CD4-positive, alpha-beta memory T cell (primary cell): ENCODE data around the gene TMEM86B. TPM values are rescaled to one million over a fixed set of nuclear protein-coding genes. Genes with fewer than 3 reads are reported as not detected.
"Not testable (repeated sequence)": the region's sequence is repeated elsewhere in the genome, so short reads cannot be mapped to it uniquely, and the experiment has no call there.

Experiments used
- CTCF ChIA-PET: fragments of 350-600 bp; sonication (Branson Sonifier 250); formaldehyde crosslinking; loops from one replicate; lab custom pipeline; 2021; ENCODE audit warnings: inconsistent platforms; ENCODE audit not compliant: partially characterized antibody; lab: Charles Lee
- POLR2A ChIA-PET: fragments of 350-600 bp; sonication (Branson Sonifier 250); formaldehyde crosslinking; loops from one replicate; lab custom pipeline; 2021; ENCODE audit not compliant: partially characterized antibody; lab: Charles Lee
- DNase-seq, 5 donors: peaks; one replicate each; pipeline versions ENCODE4 v3.0.0 to v3.0.0-alpha.2; 2020 to 2022; ENCODE audit warnings: mixed read lengths in 1 of 5
- H3K27ac ChIP-seq: one replicate; pipeline ENCODE4 v1.7.0; 2013; ENCODE audit warnings: low read depth, low read length
- H3K27me3 ChIP-seq: 2 replicates; pipeline ENCODE4 v1.7.0; 2013; ENCODE audit warnings: mild to moderate bottlenecking, low read length, moderate library complexity; ENCODE audit not compliant: insufficient read depth
- H3K36me3 ChIP-seq: 2 replicates; pipeline ENCODE4 v1.7.0; 2013; ENCODE audit warnings: mild to moderate bottlenecking, low read length, moderate library complexity; ENCODE audit not compliant: insufficient read depth
- H3K4me1 ChIP-seq: 2 replicates; pipeline ENCODE4 v1.7.0; 2013; ENCODE audit warnings: mild to moderate bottlenecking, low read length, moderate library complexity; ENCODE audit not compliant: insufficient read depth
- H3K4me3 ChIP-seq, 2 donors: one replicate each; pipeline ENCODE4 v1.7.0; 2013; ENCODE audit warnings: low read length in 2 of 2, mild to moderate bottlenecking in 1 of 2
- H3K9me3 ChIP-seq, 2 donors: one replicate each; pipeline ENCODE4 v1.7.0; 2013; ENCODE audit warnings: low read length in 2 of 2, control low read depth in 1 of 2; ENCODE audit not compliant: control insufficient read depth in 1 of 2
- H3K27ac Mint-ChIP-seq, 7 donors: one replicate each; pipeline ENCODE4 v1.8.0; 2020 to 2021; ENCODE audit warnings: mixed read lengths in 7 of 7, mild to moderate bottlenecking in 6 of 7, inconsistent platforms in 3 of 7, moderate library complexity in 3 of 7
- H3K27me3 Mint-ChIP-seq, 2 donors: one replicate each; pipeline ENCODE4 v1.8.0; 2020 to 2021; ENCODE audit warnings: mixed read lengths in 2 of 2
- H3K36me3 Mint-ChIP-seq, 2 donors: one replicate each; pipeline ENCODE4 v1.8.0; 2020 to 2021; ENCODE audit warnings: mixed read lengths in 2 of 2, inconsistent platforms in 1 of 2, mild to moderate bottlenecking in 1 of 2
- H3K4me1 Mint-ChIP-seq, 4 donors: one replicate each; pipeline ENCODE4 v1.8.0; 2020 to 2021; ENCODE audit warnings: mixed read lengths in 4 of 4, mild to moderate bottlenecking in 1 of 4
- H3K4me3 Mint-ChIP-seq, 8 donors: one replicate each; pipeline ENCODE4 v1.8.0; 2020 to 2021; ENCODE audit warnings: mixed read lengths in 8 of 8, mild to moderate bottlenecking in 7 of 8, moderate library complexity in 6 of 8, inconsistent platforms in 3 of 8
- H3K9me3 Mint-ChIP-seq, 8 donors: one replicate each; pipeline ENCODE4 v1.8.0; 2020 to 2021; ENCODE audit warnings: mixed read lengths in 8 of 8, mild to moderate bottlenecking in 5 of 8, inconsistent platforms in 3 of 8, moderate library complexity in 1 of 8
- intact Hi-C: fragments of 100-400 bp; cut with micrococcal nuclease; formaldehyde crosslinking; loops from one replicate; pipeline ENCODE4 v1.15.1; 2023
- polyA plus RNA-seq, 2 donors: library from polyadenylated mRNA; unstranded; fragments of 300-500 nt; fragmentation: Illumina TruSeq; gene quantifications; one replicate each; pipeline ENCODE4 v1.2.3, GENCODE V29; 2021
- total RNA-seq, 2 experiments: library from RNA; stranded (reverse); gene quantifications; one replicate each; pipeline ENCODE4 v1.2.3, GENCODE V29; 2021

The TMEM86B gene
- total and polyA plus RNA-seq, 4 experiments from 2014 or later: 3.5 to 22.1 (median 19.7) TPM; not detected in 1

DNA sequence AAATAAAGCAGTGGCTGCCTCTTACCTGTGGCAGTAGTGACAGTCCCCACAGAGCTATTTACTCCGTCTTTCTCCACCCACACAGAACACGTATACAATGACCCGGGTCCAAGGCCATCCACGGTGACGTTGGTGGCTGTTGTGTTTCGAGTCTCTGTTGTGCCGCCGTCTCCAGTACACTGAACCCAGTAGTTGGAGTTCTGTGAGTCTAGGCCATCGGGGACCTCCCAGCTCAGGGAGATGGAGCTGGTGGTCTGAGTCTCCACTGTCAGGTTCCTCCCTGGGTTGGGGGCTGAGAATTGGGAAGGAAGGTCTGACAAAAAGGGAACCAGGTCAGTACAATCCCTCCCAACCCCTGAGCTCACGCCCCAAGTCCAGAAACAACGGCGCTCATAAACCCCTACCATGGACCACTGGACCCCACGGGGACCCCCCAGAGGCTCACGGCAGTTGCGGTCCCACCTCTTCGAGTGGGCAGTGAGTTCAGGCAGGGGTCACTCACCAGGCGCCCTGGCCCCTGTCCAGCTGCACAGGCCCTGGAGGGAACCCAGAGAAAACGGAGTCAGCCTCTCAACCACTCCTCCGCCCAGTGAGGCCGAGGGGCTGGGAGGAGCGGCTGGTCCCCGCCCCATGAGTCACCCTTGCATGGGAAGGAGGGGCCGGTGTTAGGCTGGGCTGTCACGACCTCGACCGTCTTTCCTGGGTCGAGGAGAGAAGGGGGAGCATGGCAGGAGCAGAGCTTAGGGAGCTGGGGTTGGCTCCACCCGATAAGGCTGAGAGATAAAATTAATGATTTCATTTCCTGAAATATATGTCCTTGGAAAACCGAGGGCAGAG, 21.7 kb downstream of the TMEM86B start:
- H3K36me3 Mint-ChIP-seq: no peaks in the 10 kb centered on the region
- H3K4me1 Mint-ChIP-seq: peaks cover 0 to 2% (median 0%) of the 10 kb centered on the region in 4 donors
- POLR2A ChIA-PET: no interaction called here
- no peak overlapping the region for H3K4me3 ChIP-seq
- peaks cover 0 to 1% (median 0%) of the 10 kb centered on the region in 8 donors for H3K9me3 Mint-ChIP-seq
- peaks cover 13 to 25% of the 10 kb centered on the region in 2 donors for H3K27me3 Mint-ChIP-seq
- no peak overlapping the region for H3K4me3 Mint-ChIP-seq
- no peaks in the 10 kb centered on the region for H3K36me3 ChIP-seq
- H3K4me1 ChIP-seq: no peaks in the 10 kb centered on the region
- H3K9me3 ChIP-seq: no peaks in the 10 kb centered on the region
- peak overlapping the region in 3 of 7 donors; percentile 57 to 60 (median 59) for H3K27ac Mint-ChIP-seq
- peaks cover 8% of the 10 kb centered on the region for H3K27me3 ChIP-seq
- CTCF ChIA-PET: no interaction called here
- no peak overlapping the region for H3K27ac ChIP-seq
- DNase-seq: no peak
- intact Hi-C loops: no loop called here

GRCh38 chr19:55202199-55202598, 26.4 kb downstream of the TMEM86B start:
- peak in 1 of 5 donors; percentile 25 for DNase-seq
- H3K36me3 ChIP-seq, POLR2A ChIA-PET, H3K4me1 ChIP-seq, H3K9me3 ChIP-seq, H3K4me1 Mint-ChIP-seq, H3K4me3 Mint-ChIP-seq, H3K27ac ChIP-seq, intact Hi-C loops, H3K9me3 Mint-ChIP-seq, H3K27me3 ChIP-seq, CTCF ChIA-PET, H3K4me3 ChIP-seq, H3K27ac Mint-ChIP-seq, H3K36me3 Mint-ChIP-seq: not testable (repeated sequence)
- peaks cover 17 to 20% of the 10 kb centered on the region in 2 donors for H3K27me3 Mint-ChIP-seq

DNA sequence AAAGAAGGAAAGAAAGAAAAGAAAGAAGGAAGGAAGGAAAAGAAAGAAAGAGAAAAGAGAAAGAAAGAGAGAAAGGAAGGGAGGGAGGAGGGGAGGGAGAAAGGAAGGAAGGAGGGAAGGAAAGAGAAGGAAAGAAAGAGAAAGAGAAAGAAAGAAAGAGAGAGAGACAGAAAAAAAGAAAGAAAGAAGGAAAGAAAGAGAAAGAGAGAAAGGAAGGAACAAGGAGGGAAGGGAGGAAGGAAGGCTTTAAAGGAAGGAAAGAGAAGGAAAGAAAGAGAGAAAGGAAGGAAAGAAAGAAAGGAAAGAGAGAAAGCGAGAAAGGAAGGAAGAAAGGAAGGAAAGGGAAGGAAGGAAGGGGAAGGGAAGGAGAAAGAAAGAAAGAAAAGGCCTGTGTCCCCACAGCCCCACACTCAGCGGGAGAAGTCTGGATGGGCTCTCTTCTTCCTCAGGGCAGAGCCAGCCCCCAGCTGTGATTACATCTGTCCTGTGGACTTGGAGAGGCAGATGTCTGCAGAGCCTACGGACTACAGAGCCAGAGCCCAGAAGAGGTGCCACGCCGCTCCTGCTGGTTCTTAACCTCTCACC, 28.9 kb downstream of the TMEM86B start:
- Mint-ChIP-seq H3K4me1 (no peaks in the 10 kb centered on the region), H3K9me3 (peaks cover 0 to 2% (median 0%) of the 10 kb centered on the region in 8 donors), H3K27me3 (peaks cover 10 to 14% of the 10 kb centered on the region in 2 donors), H3K4me3 (no peak overlapping the region), H3K36me3 (no peaks in the 10 kb centered on the region), H3K27ac (no peak overlapping the region)
- Histone ChIP-seq H3K36me3 (no peaks in the 10 kb centered on the region), H3K4me3 (no peak overlapping the region), H3K4me1 (no peaks in the 10 kb centered on the region), H3K9me3 (no peaks in the 10 kb centered on the region), H3K27me3 (peaks cover 3% of the 10 kb centered on the region), H3K27ac (no peak overlapping the region)
- DNase-seq: no peak
- intact Hi-C loops: no loop called here
- ChIA-PET POLR2A (no interaction called here), CTCF (no interaction called here)

DNA sequence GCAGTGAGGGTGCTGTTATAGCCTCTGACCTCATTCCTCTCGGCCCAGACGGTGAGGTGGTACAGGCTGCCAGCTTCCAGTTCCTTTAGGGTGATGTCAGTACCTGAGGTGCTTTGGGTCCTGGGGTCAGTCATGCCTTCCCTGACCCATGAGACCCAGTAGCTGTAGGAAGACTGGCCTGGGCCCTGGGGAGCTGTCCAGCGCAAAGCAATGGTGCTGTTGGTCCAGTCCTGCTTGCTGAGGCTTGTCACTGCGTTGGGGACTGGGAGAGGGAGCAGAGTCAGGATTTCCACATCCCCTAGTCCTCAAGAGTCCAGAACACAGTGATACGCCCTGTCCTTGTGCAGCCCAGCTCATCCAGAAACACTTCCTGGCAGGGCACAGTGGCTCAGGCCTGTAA, 29.9 kb downstream of the TMEM86B start:
- peaks cover 7 to 8% of the 10 kb centered on the region in 2 donors for H3K27me3 Mint-ChIP-seq

DNA sequence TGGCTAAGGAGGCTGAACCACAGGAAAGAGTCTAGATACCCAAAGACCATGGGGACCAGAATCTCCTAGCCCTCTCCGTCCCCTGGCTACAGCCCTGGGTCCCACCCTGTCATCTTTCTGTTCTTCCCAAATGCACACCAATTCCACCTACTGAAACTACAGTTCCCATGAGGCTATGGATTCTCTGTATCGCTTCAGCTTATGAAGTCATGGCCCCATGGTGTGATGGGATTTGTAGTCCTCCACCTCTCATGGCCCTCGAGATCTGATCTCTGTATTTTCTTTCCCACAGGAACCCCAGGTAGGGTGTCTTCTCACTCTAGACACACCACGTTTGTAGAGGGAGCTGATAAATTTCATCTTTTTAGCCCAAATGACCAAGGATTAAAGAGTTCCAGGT, 31.0 kb downstream of the TMEM86B start:
- CTCF ChIA-PET: interaction anchor here (1.0 kb wide), 1 partner anchor 94 kb away, joined by 3 read pairs; no protein-coding TSS in a partner anchor
- no peaks in the 10 kb centered on the region for H3K9me3 ChIP-seq

More for the DNA sequence above, 29.9 kb downstream of the TMEM86B start:
- Histone ChIP-seq H3K36me3 (no peaks in the 10 kb centered on the region), H3K4me1 (no peaks in the 10 kb centered on the region), H3K9me3 (no peaks in the 10 kb centered on the region), H3K27ac (no peak overlapping the region), H3K4me3 (no peak overlapping the region), H3K27me3 (no peaks in the 10 kb centered on the region)
- ChIA-PET POLR2A (no interaction called here), CTCF (interaction anchor here (0.6 to 1.0 kb wide), 2 partner anchors 93 to 270 kb away, joined by 3 read pairs; no protein-coding TSS in a partner anchor)
- intact Hi-C loops: no loop called here
- H3K36me3 Mint-ChIP-seq: no peaks in the 10 kb centered on the region
- DNase-seq: no peak
- no peak overlapping the region for H3K4me3 Mint-ChIP-seq
- peaks cover 0 to 2% (median 0%) of the 10 kb centered on the region in 8 donors for H3K9me3 Mint-ChIP-seq
- no peaks in the 10 kb centered on the region for H3K4me1 Mint-ChIP-seq
- no peak overlapping the region for H3K27ac Mint-ChIP-seq

DNA sequence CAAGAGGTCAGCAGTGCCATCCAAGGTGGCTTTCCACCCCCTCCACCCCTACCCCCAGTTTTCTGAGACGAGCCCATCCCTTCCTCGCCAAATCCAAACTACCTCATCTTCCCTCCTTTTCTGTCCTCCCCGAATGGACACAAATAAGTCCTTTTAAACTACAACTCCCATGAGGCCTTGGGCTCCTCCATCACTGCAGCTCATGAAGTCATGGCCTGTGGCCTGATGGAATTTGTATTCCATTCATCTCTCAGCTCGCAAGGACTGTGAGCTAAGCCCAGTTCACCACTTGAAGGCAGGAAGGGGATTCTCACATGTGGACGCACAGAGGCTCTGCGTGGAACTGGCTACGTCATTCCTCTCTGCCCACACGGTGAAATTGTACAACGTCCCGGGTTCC, 31.8 kb downstream of the TMEM86B start:
- Histone ChIP-seq H3K27ac (no peak overlapping the region), H3K9me3 (no peaks in the 10 kb centered on the region), H3K27me3 (no peaks in the 10 kb centered on the region), H3K4me3 (no peak overlapping the region), H3K36me3 (no peaks in the 10 kb centered on the region), H3K4me1 (no peaks in the 10 kb centered on the region)
- Mint-ChIP-seq H3K27me3 (peaks cover 11 to 13% of the 10 kb centered on the region in 2 donors), H3K36me3 (no peaks in the 10 kb centered on the region), H3K27ac (no peak overlapping the region), H3K4me1 (no peaks in the 10 kb centered on the region), H3K4me3 (peak overlapping the region in 1 of 8 donors; percentile 50), H3K9me3 (peaks cover 0 to 2% (median 0%) of the 10 kb centered on the region in 8 donors)
- no peak for DNase-seq
- POLR2A ChIA-PET: no interaction called here
- intact Hi-C loops: no loop called here
- CTCF ChIA-PET: no interaction called here

More for the DNA sequence above, 31.0 kb downstream of the TMEM86B start:
- Mint-ChIP-seq H3K36me3 (no peaks in the 10 kb centered on the region), H3K9me3 (peaks cover 0 to 2% (median 0%) of the 10 kb centered on the region in 8 donors), H3K27ac (no peak overlapping the region), H3K4me1 (no peaks in the 10 kb centered on the region), H3K27me3 (peaks cover 10 to 12% of the 10 kb centered on the region in 2 donors), H3K4me3 (no peak overlapping the region)
- H3K36me3 ChIP-seq: no peaks in the 10 kb centered on the region
- no peaks in the 10 kb centered on the region for H3K4me1 ChIP-seq
- no peak overlapping the region for H3K27ac ChIP-seq
- POLR2A ChIA-PET: no interaction called here
- H3K27me3 ChIP-seq: no peaks in the 10 kb centered on the region
- DNase-seq: no peak
- intact Hi-C loops: no loop called here
- H3K4me3 ChIP-seq: no peak overlapping the region

DNA sequence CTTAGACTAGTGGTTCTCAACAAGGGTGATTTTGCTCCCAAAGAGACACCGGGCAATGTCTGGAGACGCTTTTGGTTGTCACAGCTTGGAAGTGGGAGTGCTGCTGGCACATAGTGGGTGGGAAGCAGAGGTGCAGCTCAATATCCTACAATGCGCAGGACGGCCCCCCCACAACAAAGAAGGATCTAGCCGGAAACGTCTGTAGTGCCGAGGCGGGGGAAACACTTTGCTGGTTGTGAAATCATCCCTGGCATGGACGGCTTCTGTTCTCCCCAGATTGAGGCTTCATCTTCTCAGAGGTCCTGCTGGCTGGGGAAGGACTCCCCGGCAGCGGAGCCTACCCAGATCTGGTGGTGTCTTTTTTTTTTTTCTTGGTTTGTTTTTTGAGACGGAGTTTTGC, 35.1 kb downstream of the TMEM86B start:
- H3K27ac Mint-ChIP-seq: no peak overlapping the region
- Histone ChIP-seq H3K9me3 (no peaks in the 10 kb centered on the region), H3K27ac (no peak overlapping the region), H3K4me1 (no peaks in the 10 kb centered on the region), H3K36me3 (no peaks in the 10 kb centered on the region), H3K27me3 (no peaks in the 10 kb centered on the region), H3K4me3 (no peak overlapping the region)
- no peak overlapping the region for H3K4me3 Mint-ChIP-seq
- ChIA-PET CTCF (no interaction called here), POLR2A (no interaction called here)
- H3K27me3 Mint-ChIP-seq: peaks cover 8 to 11% of the 10 kb centered on the region in 2 donors
- no peaks in the 10 kb centered on the region for H3K36me3 Mint-ChIP-seq
- peaks cover 0 to 7% (median 4%) of the 10 kb centered on the region in 4 donors for H3K4me1 Mint-ChIP-seq
- DNase-seq: no peak
- intact Hi-C loops: no loop called here
- peaks cover 0 to 2% (median 0%) of the 10 kb centered on the region in 8 donors for H3K9me3 Mint-ChIP-seq
